ENCODE data around the gene RAPH1.
"Not testable (repeated sequence)": the region's sequence is repeated elsewhere in the genome, so short reads cannot be mapped to it uniquely, and the experiment has no call there.

Gene RAPH1

GRCh38 chr2:203431391-203432185 lies 103.5 kb downstream of the RAPH1 start:
- no peak for DNase-seq

- DNase-seq: not testable (repeated sequence)
Observed at GRCh38 chr2:203429643-203430042, 105.5 kb downstream of the RAPH1 start.

DNA sequence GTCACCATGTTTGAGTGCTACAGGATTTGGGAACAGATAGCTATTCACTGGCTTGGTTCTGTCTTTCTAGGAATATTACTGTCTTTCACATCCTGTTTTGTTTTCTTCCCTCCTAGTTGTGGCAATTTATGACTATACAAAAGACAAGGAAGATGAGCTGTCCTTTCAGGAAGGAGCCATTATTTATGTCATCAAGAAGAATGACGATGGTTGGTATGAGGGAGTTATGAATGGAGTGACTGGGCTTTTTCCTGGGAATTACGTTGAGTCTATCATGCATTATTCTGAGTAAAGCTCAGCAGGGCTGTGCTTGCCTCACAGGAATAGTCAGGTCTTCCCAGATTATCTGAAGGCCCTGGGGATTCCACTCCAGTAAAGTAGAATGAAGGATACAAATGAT lies 108.0 kb downstream of the RAPH1 start:
- DNase-seq: no peak

- DNase-seq: no peak
Observed at GRCh38 chr2:203418271-203418670, 116.8 kb downstream of the RAPH1 start.

- no peak for DNase-seq
Observed at GRCh38 chr2:203413796-203414195, 121.3 kb downstream of the RAPH1 start.

- no peak for DNase-seq
Observed at GRCh38 chr2:203412546-203413331, 122.4 kb downstream of the RAPH1 start.

GRCh38 chr2:203407496-203407895 lies 127.6 kb downstream of the RAPH1 start:
- no peak for DNase-seq

DNA sequence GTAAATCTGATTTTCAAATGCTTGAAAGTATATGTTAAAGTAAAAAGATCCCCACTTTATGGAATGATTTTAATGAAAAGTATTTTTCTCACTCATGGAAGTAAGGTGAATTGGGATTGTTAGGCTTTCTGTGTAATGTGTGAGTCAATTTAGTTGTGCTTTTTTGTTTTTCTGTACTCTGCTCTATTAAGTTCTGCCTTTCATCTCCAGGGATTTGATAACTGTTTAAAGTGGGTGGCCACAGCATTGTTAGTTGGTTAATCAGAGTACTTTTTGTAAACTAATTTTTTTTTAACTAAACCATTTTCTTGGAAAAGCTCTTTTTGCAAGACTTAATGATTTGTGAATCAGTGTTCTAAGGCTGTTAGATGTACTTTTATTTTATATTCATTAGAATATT lies 130.1 kb downstream of the RAPH1 start:
- no peak for DNase-seq

GRCh38 chr2:203400805-203401585 lies 134.1 kb downstream of the RAPH1 start:
- DNase-seq: no peak

DNA sequence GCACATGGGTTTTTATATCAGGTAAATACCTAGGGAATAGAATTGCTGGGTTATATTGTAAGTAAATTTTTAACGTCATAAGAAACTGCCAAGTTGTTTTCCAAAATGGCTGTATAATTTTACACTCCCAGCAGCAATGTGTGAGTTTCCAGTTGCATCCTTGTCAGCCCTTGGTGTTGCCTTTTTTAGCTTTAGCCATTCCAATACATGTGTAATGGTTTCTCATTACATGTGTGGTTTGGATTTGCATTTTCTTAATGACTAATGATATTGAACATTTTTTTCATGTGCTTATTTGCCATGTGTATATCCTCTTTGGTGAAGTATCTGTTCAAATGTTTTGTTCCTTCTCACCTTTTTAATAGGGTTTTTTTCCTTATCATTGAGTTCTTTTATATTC lies 136.1 kb downstream of the RAPH1 start:
- no peak for DNase-seq

GRCh38 chr2:203396667-203397066 lies 138.4 kb downstream of the RAPH1 start:
- DNase-seq: no peak

DNA sequence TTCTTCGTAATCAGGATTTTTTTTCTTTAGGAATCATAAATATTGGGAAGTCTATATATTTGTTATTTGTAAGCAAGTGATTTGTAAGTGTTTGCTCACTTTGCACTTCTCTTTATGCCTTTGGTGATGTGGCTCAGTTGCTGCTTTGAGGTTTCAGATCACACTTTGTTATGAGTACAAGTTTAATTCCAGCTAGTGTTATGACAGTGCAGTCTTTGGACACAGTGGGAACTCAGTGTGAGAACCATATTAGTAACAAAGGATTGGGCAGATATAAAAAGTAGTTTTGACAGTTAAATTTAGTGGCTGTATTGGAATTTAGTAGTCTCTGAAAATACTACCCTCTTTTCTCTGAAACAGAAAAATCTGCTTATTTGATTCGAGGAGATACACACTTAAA lies 139.2 kb downstream of the RAPH1 start:
- DNase-seq: peak in 1 of 5 experiments; percentile 10

- DNase-seq: peak in 1 of 5 experiments; percentile 9
Observed at GRCh38 chr2:203394519-203395227, 140.4 kb downstream of the RAPH1 start.

DNA sequence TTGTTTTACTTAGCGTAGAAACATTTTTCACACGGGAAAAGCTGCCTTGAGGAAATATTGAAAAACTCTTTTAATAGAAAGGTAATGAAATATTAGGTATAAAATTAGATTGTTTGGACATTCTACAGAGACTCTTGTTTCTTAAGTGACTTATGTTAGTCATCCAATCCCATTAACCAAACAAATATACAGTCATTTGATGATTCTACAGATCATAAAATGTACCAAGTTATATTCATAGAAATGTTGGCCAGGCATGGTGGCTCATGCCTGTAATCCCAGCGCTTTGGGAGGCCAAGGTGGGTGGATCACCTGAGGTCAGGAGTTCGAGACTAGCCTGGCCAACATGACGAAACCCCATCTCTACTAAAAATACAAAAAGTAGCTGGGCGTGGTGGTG lies 146.9 kb downstream of the RAPH1 start:
- DNase-seq: not testable (repeated sequence)

GRCh38 chr2:203383038-203383437 lies 152.1 kb downstream of the RAPH1 start:
- DNase-seq: no peak

DNA sequence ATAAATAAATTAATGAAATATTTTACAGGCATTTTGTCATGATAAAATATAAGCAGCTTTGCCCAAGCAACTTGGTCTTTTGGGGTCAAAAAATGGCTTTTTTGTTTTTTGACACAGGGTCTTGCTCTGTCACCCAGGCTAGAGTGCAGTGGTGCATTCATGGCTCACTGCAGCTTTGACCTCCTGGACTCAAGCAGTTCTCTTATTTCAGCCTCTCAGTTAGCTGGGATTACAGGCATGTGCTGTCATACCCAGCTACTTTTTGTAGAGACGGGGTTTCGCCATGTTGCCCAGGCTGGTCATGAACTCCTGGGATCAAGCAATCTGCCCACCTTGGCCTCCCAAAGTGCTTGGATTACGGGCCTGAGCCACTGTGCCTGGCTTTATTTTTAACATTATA lies 155.9 kb downstream of the RAPH1 start:
- DNase-seq: no peak

DNA sequence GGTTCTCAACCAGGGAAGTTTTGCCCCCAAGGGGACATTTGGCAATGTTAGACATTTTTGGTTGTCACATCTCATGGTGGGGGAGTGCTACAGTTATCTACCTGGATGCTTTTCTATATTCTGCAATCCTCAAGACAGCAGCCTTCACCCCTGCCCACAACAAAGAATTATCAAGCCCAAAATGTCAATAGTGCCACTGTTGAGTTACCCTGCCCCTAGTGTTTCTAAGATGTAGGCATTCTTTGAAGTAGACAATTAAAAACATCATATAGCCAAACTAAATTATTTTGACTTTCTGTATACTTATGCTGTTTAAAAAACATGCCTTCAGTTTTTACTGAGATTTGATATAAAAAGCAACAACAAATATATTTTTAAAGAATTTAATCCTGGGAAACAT lies 158.9 kb downstream of the RAPH1 start:
- peak in 1 of 5 experiments; percentile 4 for DNase-seq

DNA sequence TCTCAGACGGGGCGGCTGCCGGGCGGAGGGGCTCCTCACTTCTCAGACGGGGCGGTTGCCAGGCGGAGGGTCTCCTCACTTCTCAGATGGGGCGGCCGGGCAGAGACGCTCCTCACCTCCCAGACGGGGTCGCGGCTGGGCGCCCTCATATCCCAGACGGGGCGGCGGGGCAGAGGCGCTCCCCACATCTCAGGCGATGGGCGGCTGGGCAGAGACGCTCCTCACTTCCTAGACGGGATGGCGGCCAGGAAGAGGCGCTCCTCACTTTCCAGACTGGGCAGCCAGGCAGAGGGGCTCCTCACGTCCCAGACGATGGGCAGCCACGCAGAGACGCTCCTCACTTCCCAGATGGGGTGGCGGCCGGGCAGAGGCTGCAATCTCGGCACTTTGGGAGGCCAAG lies 162.4 kb downstream of the RAPH1 start:
- not testable (repeated sequence) for DNase-seq

- no peak for DNase-seq
Observed at GRCh38 chr2:203366639-203367466, 168.2 kb downstream of the RAPH1 start.

GRCh38 chr2:203361922-203362321 lies 173.2 kb downstream of the RAPH1 start:
- DNase-seq: no peak

- no peak for DNase-seq
Observed at GRCh38 chr2:203361495-203361894, 173.6 kb downstream of the RAPH1 start.

All from T-helper 2 cell (primary cell).